HG03280 (cell line): ENCODE measurements around the gene OLFM1.

Source experiments
- ATAC-seq: cut with Tn5 transposase; IDR thresholded peaks from one replicate; pipeline ENCODE4 v1.9.1; 2021; ENCODE audit warnings: mild to moderate bottlenecking, moderate library complexity; ENCODE audit not compliant: unreplicated experiment

Gene OLFM1

DNA sequence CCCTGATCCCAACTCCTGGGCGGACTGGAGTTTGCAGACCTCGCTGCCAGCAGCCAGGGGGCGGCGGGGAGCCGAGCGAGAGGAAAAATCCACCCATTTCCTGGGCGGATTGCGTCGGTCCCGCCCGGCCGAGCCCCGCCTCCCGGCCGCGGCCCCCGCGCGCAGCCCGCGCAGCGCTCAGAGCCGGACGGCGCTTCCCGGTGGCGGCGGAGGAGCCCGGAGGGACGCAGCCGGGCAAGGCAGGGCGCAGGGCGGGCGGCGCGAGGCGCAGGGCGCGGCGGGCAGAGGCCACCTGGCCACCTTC is at the start of gene OLFM1:
Gene OLFM1 (plus strand): TSS at position 180 of the 304 bp plus-strand sequence. CDS start 322 bp downstream, outside the sequence.
- ATAC-seq, result no peak

GRCh38 chr9:135038331-135038730 is 49.1 kb upstream of the OLFM1 start:
- ATAC-seq, result no peak

DNA sequence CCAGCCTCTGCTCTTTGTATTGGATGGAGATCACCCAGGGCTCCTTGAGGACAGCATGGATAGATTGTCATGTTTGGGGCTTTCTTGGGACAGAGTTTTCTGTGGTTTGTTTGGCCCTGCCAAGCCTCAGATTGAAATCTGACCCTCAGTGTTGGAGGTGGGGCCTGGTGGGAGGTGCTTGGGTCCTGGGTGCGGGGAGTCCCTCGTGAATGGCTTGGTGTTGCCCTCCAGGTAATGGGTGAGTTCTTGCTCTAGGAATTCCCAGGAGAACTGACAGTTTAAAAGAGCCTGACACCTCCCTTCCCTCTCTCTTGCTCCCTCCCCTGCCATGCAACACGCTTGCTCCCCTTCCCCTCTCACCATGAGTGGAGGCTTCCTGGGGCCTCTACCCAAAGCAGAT is 48.6 kb upstream of the OLFM1 start:
- ATAC-seq, result no peak

DNA sequence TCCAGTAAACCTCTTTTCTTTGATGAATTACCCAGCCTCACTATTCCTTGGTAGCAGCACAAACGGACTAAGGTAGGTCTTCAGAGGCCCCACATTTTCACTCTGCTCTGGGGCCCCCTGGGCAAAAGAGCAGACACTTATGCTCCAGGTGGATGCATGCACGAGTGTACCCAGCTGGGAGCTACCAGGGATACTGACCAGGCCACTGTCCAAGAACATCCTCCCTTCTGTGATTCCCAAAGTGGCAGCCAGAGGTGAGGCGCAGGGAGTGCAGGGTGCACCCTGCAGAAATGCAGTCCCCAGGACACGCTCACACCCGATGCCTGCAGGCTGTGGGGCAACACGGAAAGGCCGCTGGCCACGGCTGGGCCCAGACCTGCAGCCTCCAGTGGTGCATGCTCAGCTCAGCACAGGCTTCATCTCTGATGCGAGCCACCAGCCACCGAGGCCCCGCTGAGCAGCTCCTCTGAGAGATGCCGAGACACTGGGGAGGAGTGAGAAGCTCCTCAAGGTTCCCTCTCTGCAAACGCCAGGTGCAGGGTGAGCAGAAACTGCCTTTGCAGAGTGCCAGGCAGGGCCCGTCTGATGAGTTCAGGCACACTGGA is 48.1 kb upstream of the OLFM1 start:
- no peak for ATAC-seq

DNA sequence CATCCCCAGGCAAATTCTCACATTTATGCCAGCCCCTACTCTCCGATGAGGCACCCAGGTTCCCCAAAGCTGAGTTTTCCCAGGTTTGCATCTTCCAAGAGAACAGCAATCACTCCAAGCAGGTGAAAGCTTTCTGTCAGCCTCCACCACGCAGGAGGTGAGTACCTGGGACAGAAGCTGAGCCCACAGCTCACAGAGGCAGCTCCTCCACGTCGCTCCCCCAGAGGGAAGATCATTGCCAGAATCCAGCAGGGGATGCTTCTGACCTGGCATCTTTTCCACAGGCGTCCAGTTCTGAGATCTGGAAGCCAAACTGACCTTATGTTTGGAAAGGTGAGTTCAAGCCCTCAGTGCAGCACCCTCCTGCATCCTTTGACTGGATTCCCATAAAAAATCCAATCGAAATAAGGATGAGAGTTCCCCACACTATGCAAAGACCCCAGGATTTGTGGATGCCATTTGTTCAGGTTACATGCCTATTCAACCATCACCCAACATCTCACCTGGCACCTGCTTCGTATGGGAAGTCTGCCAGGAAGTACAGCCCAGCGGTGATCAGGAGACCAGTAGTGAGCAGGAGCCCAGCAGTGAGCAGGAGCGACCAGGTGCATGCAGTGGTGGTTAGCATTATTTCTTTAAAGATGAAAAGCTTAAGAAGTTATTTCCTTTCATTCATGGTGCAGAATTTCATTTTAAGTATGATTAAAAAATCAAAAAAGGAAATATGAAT is 47.4 kb upstream of the OLFM1 start:
- no peak for ATAC-seq

- ATAC-seq, result no peak
Observed at GRCh38 chr9:135040892-135041291, 46.6 kb upstream of the OLFM1 start.

DNA sequence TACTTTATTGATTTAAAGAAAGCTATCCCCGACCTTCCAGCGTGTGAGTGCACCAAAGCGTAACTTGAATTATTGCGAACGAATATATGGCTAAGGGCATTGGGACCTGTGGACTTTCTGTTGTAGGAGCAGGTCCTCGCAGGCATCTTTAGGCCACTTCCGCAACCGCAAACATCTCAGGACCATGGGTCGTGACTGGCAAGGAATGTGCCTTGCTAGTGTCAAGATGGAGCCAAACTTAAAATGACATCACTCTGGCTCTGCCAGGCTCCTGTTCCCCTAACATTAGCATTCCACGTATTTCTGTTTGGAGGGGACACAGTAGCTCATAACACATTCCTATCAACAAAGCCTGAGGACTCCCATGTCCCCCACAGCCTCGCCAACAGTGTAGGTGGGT is 44.1 kb upstream of the OLFM1 start:
- no peak for ATAC-seq

GRCh38 chr9:135045264-135045927 is 42.1 kb upstream of the OLFM1 start:
- no peak for ATAC-seq

- ATAC-seq, result no peak
Observed at GRCh38 chr9:135045928-135046738, 41.3 kb upstream of the OLFM1 start.

GRCh38 chr9:135046739-135047350 is 40.6 kb upstream of the OLFM1 start:
- no peak for ATAC-seq

DNA sequence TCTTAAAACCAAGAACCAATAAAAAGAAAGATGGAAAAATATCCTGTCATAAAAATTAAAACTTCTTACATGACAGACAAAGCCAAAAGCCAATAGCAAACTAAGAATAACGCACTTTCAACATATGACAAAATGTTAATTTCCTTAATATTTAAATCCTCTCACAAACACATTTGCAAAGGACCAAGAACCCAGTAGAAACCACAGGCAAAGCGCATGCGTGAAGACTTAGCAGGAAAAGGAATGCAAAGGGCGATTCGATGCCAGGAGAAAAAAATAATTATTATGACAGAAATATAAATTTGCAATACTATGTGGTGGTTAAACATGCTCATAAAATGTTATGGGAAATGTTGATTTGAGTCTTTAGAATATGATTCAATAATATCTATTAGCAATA is 39.9 kb upstream of the OLFM1 start:
- ATAC-seq, result no peak

DNA sequence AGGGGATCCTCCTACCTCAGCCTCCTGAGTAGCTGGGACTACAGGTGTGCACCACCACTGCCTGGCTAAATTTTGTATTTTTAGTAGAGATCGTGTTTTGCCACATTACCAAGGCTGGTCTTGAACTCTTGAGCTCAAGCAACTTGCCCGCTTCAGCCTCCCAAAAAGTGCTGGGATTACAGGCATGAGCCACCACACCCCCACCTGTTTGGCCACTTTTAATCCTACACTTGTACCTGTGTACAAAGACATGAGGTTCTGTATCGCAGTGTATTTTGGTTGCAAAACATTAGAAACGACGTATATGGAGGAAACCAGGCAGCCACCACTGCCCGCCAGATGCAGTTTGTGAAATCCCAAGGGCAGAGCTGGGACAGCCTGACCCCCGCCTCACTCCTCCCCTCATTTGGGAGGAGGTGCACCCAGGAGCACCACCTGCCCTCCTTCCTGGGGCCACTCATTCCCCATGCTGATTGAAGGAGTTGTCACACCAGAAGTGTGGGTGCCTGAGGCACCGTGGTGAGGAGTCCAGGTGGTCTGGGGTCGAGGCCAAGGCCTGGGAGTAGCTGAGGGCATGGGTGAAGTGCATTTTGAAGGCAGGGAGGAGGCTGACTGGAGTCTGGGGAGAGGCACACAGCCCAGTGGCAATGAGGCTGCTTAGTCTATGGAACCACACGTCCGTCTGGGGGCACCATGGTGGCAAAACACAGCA is 39.3 kb upstream of the OLFM1 start:
- no peak for ATAC-seq

DNA sequence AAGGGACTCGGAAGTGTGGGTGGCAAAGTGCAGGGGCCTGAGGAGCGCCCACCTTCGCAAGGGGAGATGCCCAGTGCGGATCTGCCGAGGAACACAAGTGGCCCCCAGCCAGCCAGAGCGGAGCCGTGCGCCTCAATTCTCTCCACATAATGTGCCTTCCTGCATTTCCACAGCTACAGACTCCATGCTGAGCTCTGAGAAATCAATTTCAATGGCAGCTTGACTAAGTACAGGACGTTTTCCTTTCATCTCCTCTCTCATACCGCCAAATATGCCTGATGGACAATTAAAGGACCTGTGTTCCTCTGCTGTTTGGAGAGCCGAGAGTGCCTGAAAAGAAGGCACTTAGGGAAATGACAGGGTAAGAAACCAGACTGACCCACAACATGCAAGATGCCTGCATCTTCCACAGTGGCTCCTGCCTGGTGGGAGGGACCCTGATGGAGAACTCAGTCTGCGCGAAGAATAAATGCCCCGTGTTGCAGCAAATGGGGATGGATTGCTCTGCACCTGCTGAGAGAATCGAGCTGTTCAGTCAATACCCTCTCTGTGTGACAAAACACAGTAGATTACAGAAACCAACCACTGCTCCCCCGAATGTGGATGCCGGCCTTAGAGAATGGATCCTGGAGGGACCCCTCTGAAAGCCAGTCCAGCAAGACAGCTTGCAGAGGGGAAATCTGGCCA is 38.6 kb upstream of the OLFM1 start:
- ATAC-seq, result no peak

- no peak for ATAC-seq
Observed at GRCh38 chr9:135049460-135049859, 38.0 kb upstream of the OLFM1 start.

DNA sequence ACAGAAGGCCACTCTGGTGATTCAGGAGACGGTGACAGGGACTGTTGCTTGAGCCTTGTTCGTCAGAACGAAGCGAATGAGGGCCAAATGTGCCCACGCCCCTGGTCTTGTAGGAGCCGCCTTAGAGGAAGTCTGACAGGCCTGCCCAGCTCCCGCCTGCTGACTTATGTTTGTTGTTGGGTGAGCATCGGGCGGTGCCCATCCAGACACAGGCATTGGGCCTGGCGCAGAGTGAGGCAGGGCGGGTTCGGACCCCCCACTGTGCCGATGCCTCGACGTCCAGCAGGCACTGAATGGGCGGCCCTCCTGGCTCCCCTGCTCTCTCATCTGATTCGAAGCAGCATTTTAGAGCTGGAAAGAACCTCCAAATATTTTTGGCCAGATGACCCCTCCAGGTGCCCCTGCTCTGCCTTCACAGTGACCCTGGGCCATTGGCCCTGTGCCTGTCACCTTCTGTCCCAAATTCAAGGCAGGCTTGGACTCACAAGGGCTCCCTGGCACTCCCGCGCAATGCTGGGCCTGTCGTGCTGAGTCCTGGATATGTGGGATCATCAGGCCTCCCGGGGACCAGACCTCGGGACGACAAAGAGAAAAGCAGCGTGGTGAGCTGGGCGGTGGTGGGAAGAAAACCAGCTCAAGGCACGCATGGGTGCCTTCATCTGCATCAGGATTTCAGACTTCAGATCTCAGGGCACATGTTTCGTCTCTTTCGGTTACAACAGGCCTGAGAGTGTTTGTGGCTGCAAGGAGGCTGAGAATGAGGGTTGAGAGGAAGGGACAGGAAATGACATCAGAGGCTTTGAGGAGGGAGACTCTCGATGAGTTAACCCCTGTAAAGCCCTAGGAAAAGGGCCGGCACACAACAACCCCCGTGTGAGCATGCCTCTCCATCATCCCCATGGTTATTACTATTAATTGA is 37.1 kb upstream of the OLFM1 start:
- no peak for ATAC-seq

DNA sequence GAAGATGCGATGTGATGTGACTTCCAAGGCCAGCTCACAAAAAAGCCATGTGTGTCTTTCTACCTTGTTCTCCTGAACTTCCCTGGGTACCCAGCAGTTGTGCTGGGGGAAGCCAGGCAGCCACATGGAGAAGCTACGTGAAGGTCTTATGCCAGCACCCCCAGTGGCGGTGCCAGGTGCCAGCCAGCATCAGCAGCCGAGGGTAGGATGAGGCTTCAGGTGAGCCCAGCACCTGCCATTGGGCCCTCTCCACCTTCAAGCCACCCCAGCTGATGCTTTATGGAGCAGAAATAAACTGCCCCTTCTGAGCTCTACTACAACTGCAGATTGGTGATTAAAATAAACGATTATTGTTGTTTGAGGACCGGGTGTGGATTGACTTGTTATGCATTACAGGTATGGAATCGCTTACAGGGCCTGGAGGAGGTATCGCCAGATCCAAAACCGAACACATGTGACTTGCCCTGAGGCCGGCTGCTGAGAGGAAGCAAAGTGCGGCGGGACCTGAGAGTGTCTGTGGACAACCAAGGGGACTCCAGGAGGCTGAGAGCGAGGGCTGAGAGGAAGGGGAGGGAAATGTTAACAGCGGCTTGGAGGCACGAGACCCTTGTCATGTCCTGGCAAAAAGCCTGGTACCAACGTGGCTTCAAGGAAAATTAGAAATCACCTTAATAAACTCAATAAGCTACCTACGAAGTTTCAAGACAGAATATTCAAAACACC is 36.0 kb upstream of the OLFM1 start:
- ATAC-seq, result no peak

GRCh38 chr9:135053133-135053532 is 34.3 kb upstream of the OLFM1 start:
- no peak for ATAC-seq

GRCh38 chr9:135055181-135055580 is 32.3 kb upstream of the OLFM1 start:
- no peak for ATAC-seq
